Keratinocyte (primary cell): Measurements from ENCODE around the gene PRRC2C. TPM values are rescaled to one million over a fixed set of nuclear protein-coding genes. Genes with fewer than 3 reads are reported as not detected.

Source experiments
- DNase-seq: peaks from one replicate; pipeline ENCODE4 v3.0.0-alpha.2; 2011; ENCODE audit warnings: low read depth, missing footprints, low spot score
- FAIRE-seq: peaks from 2 replicates; lab custom pipeline; 2011; peaks lifted over from hg19 to GRCh38; lab: Jason Lieb, UNC
- H2AFZ ChIP-seq: 2 replicates; pipeline ENCODE4 v1.6.0; 2012; ENCODE audit warnings: low read length, control low read depth, inconsistent platforms; ENCODE audit not compliant: control insufficient read depth
- H3K27ac ChIP-seq: 2 replicates; pipeline ENCODE4 v1.5.1; 2011; ENCODE audit warnings: low read length; ENCODE audit not compliant: control insufficient read depth, insufficient read depth
- H3K27me3 ChIP-seq: 3 replicates; pipeline ENCODE4 v1.6.0; 2011; ENCODE audit warnings: low read length; ENCODE audit not compliant: control insufficient read depth, insufficient read depth; ENCODE audit errors: extremely low read depth
- H3K36me3 ChIP-seq, 2 experiments: 2 replicates in 1 of 2; 3 replicates in 1 of 2; pipeline ENCODE4 v1.5.1; 2011; ENCODE audit warnings: low read length in 2 of 2, mild to moderate bottlenecking in 1 of 2; ENCODE audit not compliant: control insufficient read depth in 2 of 2, insufficient read depth in 2 of 2; ENCODE audit errors: extremely low read depth in 1 of 2
- H3K4me1 ChIP-seq: 3 replicates; pipeline ENCODE4 v1.5.1; 2011; ENCODE audit warnings: low read length; ENCODE audit not compliant: control insufficient read depth, insufficient read depth; ENCODE audit errors: extremely low read depth
- H3K4me2 ChIP-seq: 3 replicates; pipeline ENCODE4 v1.6.0; 2011; ENCODE audit warnings: low read depth, low read length; ENCODE audit not compliant: control insufficient read depth, insufficient read depth; ENCODE audit errors: extremely low read depth
- H3K4me3 ChIP-seq, 3 experiments: fragments of 200-600 bp in 1 of 3; sonication (generic) in 1 of 3; 2 replicates in 2 of 3; 3 replicates in 1 of 3; pipeline ENCODE4 v1.5.1; 2011 to 2016; ENCODE audit warnings: low read length in 3 of 3, mild to moderate bottlenecking in 3 of 3, control low read depth in 2 of 3, inconsistent platforms in 1 of 3, low read depth in 1 of 3, mixed read lengths in 1 of 3, mixed run types in 1 of 3, moderate library complexity in 1 of 3; ENCODE audit not compliant: control insufficient read depth in 2 of 3, insufficient read depth in 2 of 3; ENCODE audit errors: extremely low read depth in 1 of 3
- H3K79me2 ChIP-seq: 2 replicates; pipeline ENCODE4 v1.6.0; 2012; ENCODE audit warnings: low read length; ENCODE audit not compliant: control insufficient read depth, insufficient read depth
- H3K9ac ChIP-seq: 3 replicates; pipeline ENCODE4 v1.6.0; 2011; ENCODE audit warnings: low read length; ENCODE audit not compliant: control insufficient read depth, insufficient read depth; ENCODE audit errors: extremely low read depth
- H3K9me1 ChIP-seq: 3 replicates; pipeline ENCODE4 v1.6.0; 2011; ENCODE audit warnings: low read length; ENCODE audit not compliant: control insufficient read depth, insufficient read depth; ENCODE audit errors: extremely low read depth
- H3K9me3 ChIP-seq: 2 replicates; pipeline ENCODE4 v1.5.1; 2012; ENCODE audit warnings: low read depth, low read length; ENCODE audit not compliant: control insufficient read depth
- H4K20me1 ChIP-seq: 3 replicates; pipeline ENCODE4 v1.6.0; 2011; ENCODE audit warnings: low read length; ENCODE audit not compliant: control insufficient read depth, insufficient read depth; ENCODE audit errors: extremely low read depth
- CTCF ChIP-seq, 3 experiments: IDR thresholded peaks in 1 of 3; conservative IDR thresholded peaks in 1 of 3; optimal IDR thresholded peaks in 1 of 3; 2 replicates in 2 of 3; 3 replicates in 1 of 3; pipeline versions ENCODE3 to v1.5.1; 2011; ENCODE audit warnings: low read length in 3 of 3, mild to moderate bottlenecking in 3 of 3, moderate library complexity in 2 of 3, control low read depth in 1 of 3, inconsistent platforms in 1 of 3; ENCODE audit not compliant: insufficient read depth in 2 of 3; ENCODE audit errors: extremely low read depth in 1 of 3
- EZH2 ChIP-seq: IDR thresholded peaks from one replicate; pipeline ENCODE4 v1.6.1; 2012; ENCODE audit warnings: inconsistent platforms, mild to moderate bottlenecking, low read length, moderate library complexity
- dilution Hi-C: fragments of 300-500 bp; cut with MboI; formaldehyde crosslinking; loops from one replicate; pipeline ENCODE4 v1.7.0; 2020; ENCODE audit warnings: low sequenced_read_pairs; ENCODE audit not compliant: extremely low pct_ligation_motif_present
- polyA plus RNA-seq, 5 experiments: library from polyadenylated mRNA; depleted of rRNA in 3 of 5; stranded (reverse) in 3 of 5; stranded (forward) in 1 of 5; unstranded in 1 of 5; fragments of >200 nt; gene quantifications; 1 replicate in 1 of 5; 2 replicates in 3 of 5; 3 replicates in 1 of 5; pipeline versions ENCODE4 v1.2.1 to v1.2.3, GENCODE V29; 2011 to 2012; ENCODE audit warnings: missing spikeins in 2 of 5, low read depth in 1 of 5, low replicate concordance in 1 of 5

PRRC2C gene
- polyA plus RNA-seq, 1 donor (not counting 4 experiments of a cell fraction or from before 2014, with no cell fraction given), result 88.6 TPM

- Histone ChIP-seq H3K9me3 (no peaks in the 10 kb centered on the region), H3K9ac (no peak overlapping the region), H3K4me2 (no peak overlapping the region), H3K36me3 (no peaks in the 10 kb centered on the region), H3K4me3 (no peak overlapping the region), H3K27ac (no peak overlapping the region), H3K79me2 (no peaks in the 10 kb centered on the region), H3K4me1 (no peaks in the 10 kb centered on the region), H3K27me3 (no peaks in the 10 kb centered on the region), H3K9me1 (no peaks in the 10 kb centered on the region), H2AFZ (no peak overlapping the region), H4K20me1 (no peaks in the 10 kb centered on the region)
- dilution Hi-C loops, result loop anchor here (25.0 kb wide), 1 partner anchor 360 kb away; no protein-coding TSS in a partner anchor
- DNase-seq (no peak), FAIRE-seq (no peak)
- TF ChIP-seq CTCF (optimal IDR thresholded peaks at IDR 0.05 in 1 of 3, IDR thresholded peaks at IDR 0.05 in 1 of 3, conservative IDR thresholded peaks at IDR 0.05 in 1 of 3; ENCODE audit: extremely low read depth in 1 of 3, insufficient read depth in 2 of 3, low read length in 3 of 3), result no peak
- no peak for TF ChIP-seq EZH2
These were observed 141.7 kb downstream of the PRRC2C start for GRCh38 chr1:171627020-171627419.

- TF ChIP-seq CTCF (optimal IDR thresholded peaks at IDR 0.05 in 1 of 3, IDR thresholded peaks at IDR 0.05 in 1 of 3, conservative IDR thresholded peaks at IDR 0.05 in 1 of 3; ENCODE audit: extremely low read depth in 1 of 3, insufficient read depth in 2 of 3, low read length in 3 of 3) (no peak), EZH2 (no peak)
- H2AFZ ChIP-seq, result no peak overlapping the region
- no peaks in the 10 kb centered on the region for H3K9me1 ChIP-seq
- dilution Hi-C loops, result loop anchor here (25.0 kb wide), 1 partner anchor 359 kb away; no protein-coding TSS in a partner anchor
- H4K20me1 ChIP-seq, result no peaks in the 10 kb centered on the region
- H3K4me3 ChIP-seq, result no peak overlapping the region
- no peak overlapping the region for H3K9ac ChIP-seq
- no peaks in the 10 kb centered on the region for H3K27me3 ChIP-seq
- no peak for DNase-seq
- no peaks in the 10 kb centered on the region for H3K36me3 ChIP-seq
- H3K27ac ChIP-seq, result no peak overlapping the region
- no peaks in the 10 kb centered on the region for H3K79me2 ChIP-seq
- H3K4me2 ChIP-seq, result no peak overlapping the region
- H3K9me3 ChIP-seq, result no peaks in the 10 kb centered on the region
- no peak for FAIRE-seq
- H3K4me1 ChIP-seq, result no peaks in the 10 kb centered on the region
These were observed 142.9 kb downstream of the PRRC2C start for GRCh38 chr1:171628225-171628624.
